ENCODE data around the gene LTBP3. TPM values are rescaled to one million over a fixed set of nuclear protein-coding genes. Genes with fewer than 3 reads are reported as not detected.
"Not testable (repeated sequence)": the region's sequence is repeated elsewhere in the genome, so short reads cannot be mapped to it uniquely, and the experiment has no call there.

LTBP3 gene
- total and polyA plus RNA-seq, 2 of the 13 experiments (the other 11 are each of a cell fraction or from before 2014, with no cell fraction given) = 12.2 to 68.1 TPM

GRCh38 chr11:65522718-65523630, 35.2 kb downstream of the LTBP3 start (continued):
- TF ChIP-seq SAP130 (CRISPR knock-in tag; IDR thresholded peaks at IDR 0.05; ENCODE audit: low read depth) (peak; percentile 66), ZFX (CRISPR knock-in tag; IDR thresholded peaks at IDR 0.05; ENCODE audit: low read depth) (peak; percentile 18; the same call in 1 of the 2 replicates), TARDBP (CRISPR knock-in tag; IDR thresholded peaks at IDR 0.05) (0 out of 2 replicates have a peak, but pooled peaks have one; percentile 45)

GRCh38 chr11:65521777-65522521, 36.2 kb downstream of the LTBP3 start:
- H2AFZ ChIP-seq (ENCODE audit: low read length); in situ Hi-C loops (cut with HindIII; ENCODE audit: extremely low pct_ligation_motif_present, low pct_unique_long_range_greater_than_20kb); FAIRE-seq; intact Hi-C loops (cut with micrococcal nuclease; ENCODE audit: unreplicated experiment); H3K27me3 ChIP-seq (ENCODE audit: control insufficient read depth in 1 of 2, insufficient read depth in 2 of 2, low read length in 2 of 2); H4K20me1 ChIP-seq (ENCODE audit: insufficient read depth, low read length); H3K27ac ChIP-seq (ENCODE audit: extremely low read length, insufficient read depth, low read length); BruUV-seq (replicated peaks); DNase-seq (ENCODE audit: low spot score); ATAC-seq; H3K9me3 ChIP-seq (ENCODE audit: low read length); H3K36me3 ChIP-seq (replicated peaks in 1 of 2; ENCODE audit: control insufficient read depth in 1 of 2, insufficient read depth in 2 of 2, low read length in 2 of 2); CTCF ChIA-PET (ENCODE audit: low intra/inter-chr PET ratio, low total read pairs): not testable (repeated sequence)
- H3K4me2 ChIP-seq (ENCODE audit: low read depth, low read length) = peak overlapping the region; percentile 96
- H3K4me1 ChIP-seq (ENCODE audit: insufficient read depth, low read length) = peaks cover 54% of the 10 kb centered on the region
- TF ChIP-seq MAFK (conservative IDR thresholded peaks at IDR 0.05 in 1 of 2, IDR thresholded peaks at IDR 0.05 in 1 of 2; ENCODE audit: low read length in 2 of 2) = peak in 1 of 2 experiments; percentile 58; a peak in 2 of 4 replicates
- 0 out of 2 replicates have a peak, but pooled peaks have one; percentile 3 for TF ChIP-seq GATAD2A (CRISPR knock-in tag; IDR thresholded peaks at IDR 0.05)
- TF ChIP-seq MAFF (IDR thresholded peaks at IDR 0.05; ENCODE audit: low read depth, low read length) = 0 out of 2 replicates have a peak, but pooled peaks have one; percentile 26
- peak overlapping the region; percentile 58; the same call in 1 of the 2 replicates for H3K9ac ChIP-seq (ENCODE audit: insufficient read depth, low read depth, low read length)
- POLR2A ChIA-PET = interaction anchor here (1.2 to 2.1 kb wide), 3 partner anchors 14 to 99 kb away, joined by 3 to 7 read pairs (median 4); partner anchors contain the start of gene NEAT1
- peaks cover 14% of the 10 kb centered on the region for H3K79me2 ChIP-seq (ENCODE audit: insufficient read depth, low read length)
- 11% methylated on average over 20 of the region's 20 CpGs for WGBS (ENCODE audit: low lambda C conversion rate)
- peak overlapping the region; percentile 12 to 77 (median 41); a peak in 5 of 6 replicates for H3K4me3 ChIP-seq (replicated peaks in 1 of 3; ENCODE audit: insufficient read depth in 1 of 3, low read depth in 2 of 3, low read length in 3 of 3)

DNA sequence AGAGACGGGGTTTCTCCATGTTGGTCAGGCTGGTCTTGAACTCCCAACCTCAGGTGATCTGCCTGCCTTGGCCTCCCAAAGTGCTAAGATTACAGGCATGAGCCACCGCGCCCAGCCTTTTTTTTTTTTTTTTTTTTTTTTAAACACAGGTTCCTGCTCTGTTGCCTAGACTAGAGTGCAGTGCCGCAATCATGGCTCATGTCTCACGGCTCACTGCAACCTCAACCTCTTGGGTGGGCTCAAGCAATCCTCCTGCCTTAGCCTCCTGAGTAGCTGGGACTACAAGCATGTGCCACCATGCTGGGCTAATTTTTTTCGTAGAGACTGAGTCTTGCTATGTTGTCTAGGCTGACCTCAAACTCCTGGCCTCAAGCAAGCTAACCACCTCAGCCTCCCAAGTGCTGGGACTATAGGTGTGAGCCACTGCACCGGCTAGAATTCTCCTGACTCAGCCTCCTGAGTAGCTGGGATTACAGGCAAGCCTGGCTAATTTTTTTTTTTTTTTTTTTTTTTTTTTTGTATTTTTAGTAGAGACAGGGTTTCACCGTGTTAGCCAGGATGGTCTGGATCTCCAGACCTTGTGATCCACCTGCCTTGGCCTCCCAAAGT, 39.1 kb downstream of the LTBP3 start:
- POLR2A ChIA-PET = interaction anchor here (0.7 to 0.9 kb wide), 2 partner anchors 20 to 38 kb away, joined by 4 to 5 read pairs; partner anchors contain the start of gene MALAT1
- H3K27me3 ChIP-seq (ENCODE audit: control insufficient read depth in 1 of 2, insufficient read depth in 2 of 2, low read length in 2 of 2); H3K9me3 ChIP-seq (ENCODE audit: low read length); H3K4me3 ChIP-seq (replicated peaks in 1 of 3; ENCODE audit: insufficient read depth in 1 of 3, low read depth in 2 of 3, low read length in 3 of 3); H2AFZ ChIP-seq (ENCODE audit: low read length); H3K4me2 ChIP-seq (ENCODE audit: low read depth, low read length); H3K27ac ChIP-seq (ENCODE audit: extremely low read length, insufficient read depth, low read length); CTCF ChIA-PET (ENCODE audit: low intra/inter-chr PET ratio, low total read pairs); intact Hi-C loops (cut with micrococcal nuclease; ENCODE audit: unreplicated experiment); BruUV-seq (replicated peaks); FAIRE-seq; in situ Hi-C loops (cut with HindIII; ENCODE audit: extremely low pct_ligation_motif_present, low pct_unique_long_range_greater_than_20kb); DNase-seq (ENCODE audit: low spot score); H3K36me3 ChIP-seq (replicated peaks in 1 of 2; ENCODE audit: control insufficient read depth in 1 of 2, insufficient read depth in 2 of 2, low read length in 2 of 2); H4K20me1 ChIP-seq (ENCODE audit: insufficient read depth, low read length); ATAC-seq; H3K9ac ChIP-seq (ENCODE audit: insufficient read depth, low read depth, low read length); H3K79me2 ChIP-seq (ENCODE audit: insufficient read depth, low read length): not testable (repeated sequence)
- H3K4me1 ChIP-seq (ENCODE audit: insufficient read depth, low read length) = peaks cover 43% of the 10 kb centered on the region
- 60% methylated on average over 8 of the region's 8 CpGs for WGBS (ENCODE audit: low lambda C conversion rate)
